NCI-H345 treated with DMSO at 0.1 percent for 48 hours (cell line): ENCODE measurements around the gene DEK.
"Not testable (repeated sequence)": the region's sequence is repeated elsewhere in the genome, so short reads cannot be mapped to it uniquely, and the experiment has no call there.

Experiments used
- DNase-seq: peaks from one replicate; lab custom pipeline; 2025; ENCODE audit not compliant: unreplicated experiment; lab: John Stamatoyannopoulos, UW

The DEK gene

DNA sequence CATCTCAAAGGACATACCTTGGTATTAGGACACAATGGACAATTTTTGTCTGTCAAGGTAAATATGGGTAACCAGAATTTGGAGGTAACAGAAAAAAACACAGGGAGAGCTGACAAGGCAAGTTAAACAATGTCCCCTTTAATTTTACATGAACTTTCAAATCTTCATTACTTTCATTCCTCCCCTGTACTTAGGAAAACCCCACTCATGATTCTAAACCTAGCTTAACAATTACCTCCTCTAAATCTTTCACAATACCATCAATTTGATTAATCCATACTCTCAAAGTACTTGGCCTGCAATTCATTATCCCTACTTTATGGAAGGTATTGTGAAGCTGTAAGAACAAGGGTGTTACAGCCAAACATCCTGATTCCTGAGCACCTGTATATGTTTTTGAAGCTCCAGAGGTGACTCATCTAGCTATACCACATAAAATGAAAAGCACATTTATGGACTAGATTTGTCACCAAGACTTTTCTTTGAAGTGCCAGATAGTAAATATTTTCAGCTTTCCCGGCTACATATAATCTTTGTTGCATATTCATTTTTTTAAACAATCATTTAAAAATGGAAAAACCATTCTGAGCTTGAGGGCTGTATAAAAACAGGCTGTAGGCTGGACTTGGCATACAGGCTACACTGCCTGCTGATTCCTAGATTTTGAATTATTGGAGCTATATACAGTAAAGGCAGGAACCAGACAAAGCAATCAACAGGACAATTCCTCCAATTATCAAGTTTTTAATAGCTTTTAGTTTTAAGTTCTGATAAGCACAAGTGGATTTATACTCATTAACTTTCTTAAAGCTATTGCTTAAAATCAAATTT is 22.9 kb downstream of the DEK start:
- DNase-seq: no peak

DNA sequence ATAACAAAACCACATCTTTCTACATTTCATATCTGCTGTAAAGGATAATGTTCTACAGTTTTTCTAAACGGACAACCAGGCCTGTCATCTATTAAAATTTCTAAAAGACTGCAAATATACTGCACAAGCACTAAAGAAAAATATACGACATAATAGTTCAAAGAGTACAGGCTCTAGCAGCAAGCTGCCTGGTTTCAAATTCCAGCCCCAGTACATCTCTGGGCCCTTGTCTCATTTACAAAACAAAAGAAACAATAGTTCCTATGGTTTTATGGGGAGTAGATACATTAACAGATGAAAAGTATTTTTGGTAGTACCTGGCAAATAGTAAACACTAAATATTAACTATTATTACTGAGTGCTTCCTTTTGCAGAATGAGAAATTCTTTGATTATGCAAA is 24.1 kb downstream of the DEK start:
- no peak for DNase-seq

DNA sequence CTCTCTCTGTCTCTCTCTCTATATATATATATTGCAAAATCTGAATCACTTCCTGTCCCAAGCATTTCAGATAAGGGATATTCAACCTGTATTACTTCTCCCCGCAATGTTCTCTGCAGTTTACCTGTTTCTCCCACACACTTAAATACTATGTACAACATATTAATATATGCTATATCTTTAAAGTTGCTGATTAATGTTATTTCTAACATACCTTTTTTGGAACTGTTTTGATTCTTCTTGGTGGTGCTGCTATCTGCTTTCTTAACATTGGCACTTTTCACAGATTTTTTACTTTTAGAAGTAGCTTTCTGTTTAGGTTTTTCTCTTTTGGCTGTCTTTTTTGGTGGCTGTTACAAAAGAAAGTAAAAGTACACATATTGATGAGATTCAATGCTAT is 27.2 kb downstream of the DEK start:
- no peak for DNase-seq

GRCh38 chr6:18235524-18235923 is 28.8 kb downstream of the DEK start:
- no peak for DNase-seq

DNA sequence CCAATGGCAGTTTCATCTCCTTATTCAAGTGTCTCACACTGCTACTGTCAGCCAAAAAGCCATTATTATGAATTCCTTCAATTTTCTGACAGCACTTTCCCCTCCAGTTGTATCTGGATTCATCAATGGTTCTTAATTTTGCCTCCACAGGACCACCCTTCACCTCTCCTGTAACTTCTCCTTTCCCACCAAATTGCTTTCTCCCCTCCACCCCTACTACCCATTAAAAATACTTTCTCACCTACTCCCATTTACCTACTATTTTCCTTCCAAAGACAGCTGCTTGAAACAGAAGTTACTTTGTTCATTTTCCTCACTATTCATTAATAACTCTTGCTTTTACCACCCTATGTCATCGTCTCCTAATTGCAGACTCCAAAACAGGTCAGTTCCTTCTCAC is 29.8 kb downstream of the DEK start:
- no peak for DNase-seq

GRCh38 chr6:18233770-18234169 is 30.6 kb downstream of the DEK start:
- DNase-seq: not testable (repeated sequence)

- not testable (repeated sequence) for DNase-seq
Observed at GRCh38 chr6:18231856-18232255, 32.5 kb downstream of the DEK start.

- not testable (repeated sequence) for DNase-seq
Observed at GRCh38 chr6:18228590-18228989, 35.7 kb downstream of the DEK start.

DNA sequence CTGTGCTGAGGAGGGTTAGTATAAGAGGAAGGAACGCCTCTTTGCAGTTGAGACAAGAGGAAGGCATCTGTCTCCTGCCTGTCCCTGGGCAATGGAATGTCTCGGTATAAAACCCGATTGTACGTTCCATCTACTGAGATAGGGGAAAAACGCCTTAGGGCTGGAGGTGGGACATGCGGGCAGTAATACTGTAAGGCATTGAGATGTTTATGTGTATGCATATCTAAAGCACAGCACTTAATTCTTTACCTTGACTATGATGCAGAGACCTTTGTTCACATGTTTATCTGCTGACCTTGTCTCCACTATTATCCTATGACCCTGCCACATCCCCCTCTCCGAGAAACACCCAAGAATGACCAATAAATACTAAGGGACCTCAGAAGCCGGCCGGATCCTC is 37.2 kb downstream of the DEK start:
- DNase-seq: not testable (repeated sequence)

GRCh38 chr6:18226451-18227105 is 37.8 kb downstream of the DEK start:
- DNase-seq: not testable (repeated sequence)

DNA sequence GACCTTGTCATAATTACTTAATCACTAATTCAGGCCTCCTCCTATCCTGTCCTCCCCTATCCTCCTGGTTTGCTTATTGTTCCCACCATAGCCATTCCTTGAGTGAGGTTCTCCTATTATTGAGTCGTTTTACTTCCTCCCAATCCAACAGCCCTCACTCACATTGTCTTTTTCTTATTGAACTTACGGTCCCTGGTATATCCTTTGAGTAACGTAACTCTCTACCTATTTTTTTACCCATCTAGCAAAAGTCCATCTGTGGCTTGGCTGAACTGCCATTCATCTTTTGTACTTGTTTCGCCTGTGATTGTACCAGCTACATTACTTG is 43.1 kb downstream of the DEK start:
- no peak for DNase-seq

GRCh38 chr6:18219591-18219990 is 44.7 kb downstream of the DEK start:
- no peak for DNase-seq

DNA sequence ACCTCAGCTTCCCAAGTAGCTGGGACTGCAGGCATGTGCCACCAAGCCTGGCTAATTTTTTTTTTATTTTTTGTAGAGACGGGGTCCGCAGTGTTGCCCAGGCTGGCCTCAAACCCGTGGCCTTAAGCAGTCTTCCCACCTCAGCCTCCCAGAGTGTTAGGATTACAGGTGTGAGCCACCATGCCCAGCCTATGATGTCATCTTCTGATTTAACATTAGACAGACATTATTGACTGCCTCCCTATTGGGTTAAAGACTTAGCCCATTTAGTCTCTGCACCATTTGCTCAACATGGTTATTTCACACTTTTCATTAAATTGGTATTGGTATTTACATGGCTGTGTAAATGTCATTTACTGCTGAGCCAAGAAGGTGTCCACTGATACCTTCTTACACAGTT is 46.1 kb downstream of the DEK start:
- DNase-seq: no peak

GRCh38 chr6:18216411-18216810 is 47.9 kb downstream of the DEK start:
- no peak for DNase-seq

DNA sequence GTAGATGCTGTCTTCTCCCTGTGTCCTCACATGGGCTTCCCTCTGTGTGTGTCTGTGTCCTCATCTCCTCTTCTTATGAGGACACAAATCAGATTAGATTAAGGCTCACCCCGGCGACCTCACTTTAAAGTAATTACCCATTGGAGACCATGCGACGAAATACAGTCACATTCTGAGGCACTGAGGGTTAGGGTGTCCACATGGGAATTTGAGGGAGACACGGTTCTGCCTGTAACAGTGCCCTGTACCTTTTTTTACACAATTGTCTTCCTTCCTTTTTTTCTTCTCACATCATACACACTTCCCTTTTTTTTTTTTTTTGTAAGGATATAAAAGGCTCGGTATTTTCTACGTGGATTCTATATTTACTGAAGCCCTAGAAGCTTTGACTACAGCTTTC is 48.9 kb downstream of the DEK start:
- DNase-seq: no peak

DNA sequence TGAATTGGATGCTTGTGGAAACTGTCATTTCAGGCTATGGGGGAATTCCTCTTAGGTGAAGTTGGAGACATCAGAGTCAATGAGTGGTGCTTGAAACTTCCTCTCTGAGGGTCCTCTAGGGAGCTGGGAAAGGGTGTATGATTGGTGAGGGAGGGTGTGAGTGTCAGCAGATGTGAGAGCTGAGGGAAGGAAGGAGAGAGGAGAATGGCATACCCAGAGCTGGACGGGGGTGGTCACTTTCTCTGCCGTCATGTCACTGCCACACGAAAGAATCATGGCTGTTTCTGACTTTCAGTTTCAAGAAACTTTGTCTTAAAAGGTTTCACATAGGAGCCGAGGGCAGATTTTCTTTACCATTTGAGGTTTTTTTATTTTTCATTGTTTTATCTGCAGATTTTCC is 50.3 kb downstream of the DEK start:
- DNase-seq: no peak

DNA sequence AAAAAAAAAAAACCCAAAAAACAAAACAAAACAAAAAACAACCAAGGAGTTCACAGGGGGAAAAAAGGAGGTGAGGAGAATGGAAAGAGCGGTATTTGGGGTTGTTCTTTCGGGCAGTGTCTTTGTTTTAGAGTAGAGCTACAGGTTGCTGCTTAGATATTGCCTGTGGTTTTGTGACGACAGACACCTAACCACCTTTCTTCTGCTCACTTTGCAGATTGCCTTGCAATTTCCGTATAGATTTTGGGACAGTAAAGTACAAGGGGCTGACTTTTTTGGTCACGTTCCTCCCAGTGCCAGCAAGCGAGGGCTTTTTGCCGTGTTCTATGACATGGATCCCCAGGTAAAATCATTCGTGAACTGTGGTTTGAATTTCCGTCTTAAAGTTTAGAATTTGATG is 50.9 kb downstream of the DEK start:
- no peak for DNase-seq

DNA sequence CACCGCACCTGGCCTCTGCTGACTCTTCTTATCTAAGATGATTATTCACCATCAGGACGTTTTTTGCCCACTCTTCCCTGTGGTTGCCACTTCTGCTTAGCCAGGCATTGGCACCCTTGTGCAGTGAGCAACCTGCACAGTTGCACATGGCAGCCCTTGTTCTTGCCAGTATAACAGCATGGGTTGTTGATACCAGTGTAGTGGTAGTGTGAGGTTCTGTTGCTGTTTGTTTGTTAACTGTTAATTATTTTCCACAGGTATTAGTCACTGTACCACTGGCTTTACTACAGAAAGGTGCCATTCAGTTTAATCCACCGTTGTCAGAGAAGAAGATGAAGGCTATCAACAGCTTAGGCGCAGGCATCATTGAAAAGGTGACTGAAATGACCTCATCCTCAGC is 52.1 kb downstream of the DEK start:
- no peak for DNase-seq

DNA sequence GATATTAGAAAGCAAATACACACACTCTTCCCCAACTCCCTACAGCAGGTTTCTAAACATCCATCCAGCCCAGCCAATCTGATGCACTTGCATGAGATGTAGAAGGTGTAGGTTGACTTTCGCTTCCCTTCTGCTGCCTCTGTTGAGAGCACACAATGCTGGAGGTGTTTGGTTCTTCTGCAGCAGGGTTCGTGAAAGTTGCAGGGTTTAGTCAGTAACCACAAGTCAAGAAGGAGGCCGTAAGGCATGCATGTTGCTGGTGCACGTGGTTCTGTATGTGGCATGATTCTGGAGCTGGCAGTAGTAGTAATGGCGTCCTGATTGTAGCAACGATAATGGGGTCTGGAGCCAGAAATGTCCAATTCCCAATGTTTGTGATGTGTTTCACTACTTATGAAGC is 53.0 kb downstream of the DEK start:
- no peak for DNase-seq

GRCh38 chr6:18210707-18211106 is 53.6 kb downstream of the DEK start:
- no peak for DNase-seq

DNA sequence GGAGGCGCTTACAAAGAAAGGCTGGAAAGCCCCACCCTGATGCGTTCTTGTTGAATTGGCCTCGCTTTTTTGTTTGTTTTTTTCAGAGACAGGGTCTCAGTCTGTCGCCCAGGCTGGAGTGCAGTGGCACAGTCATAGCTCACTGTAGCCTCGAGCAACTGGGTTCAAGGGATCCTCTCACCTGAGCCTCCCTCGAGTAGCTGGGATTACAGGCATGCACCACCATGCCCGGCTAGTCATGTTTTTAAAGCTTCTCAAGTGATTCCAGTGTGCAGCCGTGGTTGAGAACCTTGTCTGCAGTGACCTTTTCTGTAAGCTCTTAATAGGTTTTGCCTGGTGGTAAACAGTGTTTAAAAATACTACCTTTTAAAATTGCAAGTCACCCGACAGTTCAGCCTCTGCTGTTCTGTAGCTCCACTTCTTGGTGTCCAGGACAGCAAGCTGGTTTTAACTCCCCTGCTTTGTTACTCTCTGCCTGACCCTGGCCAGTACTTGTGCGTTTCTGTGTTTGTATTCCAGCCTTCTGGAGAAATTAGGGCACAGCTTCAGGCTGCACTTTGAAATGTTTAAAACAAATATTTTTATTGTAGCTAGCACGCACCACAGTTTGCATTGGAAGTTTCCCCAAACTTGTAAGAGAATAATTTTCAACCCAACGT is 54.7 kb downstream of the DEK start:
- no peak for DNase-seq

- DNase-seq: not testable (repeated sequence)
Observed at GRCh38 chr6:18208778-18209177, 55.6 kb downstream of the DEK start.
